Measurements from ENCODE around the gene CD300LF. TPM values are rescaled to one million over a fixed set of nuclear protein-coding genes. Genes with fewer than 3 reads are reported as not detected.

The CD300LF gene
- total and polyA plus RNA-seq, 10 donors = 13.1 to 45.8 (median 30.9) TPM

GRCh38 chr17:74697515-74697914 is 15.2 kb downstream of the CD300LF start:
- TF ChIP-seq POLR2A (IDR thresholded peaks at IDR 0.05) (no peak), POLR2AphosphoS5 (IDR thresholded peaks at IDR 0.05) (no peak)
- TF ChIP-seq, protein P1, sequence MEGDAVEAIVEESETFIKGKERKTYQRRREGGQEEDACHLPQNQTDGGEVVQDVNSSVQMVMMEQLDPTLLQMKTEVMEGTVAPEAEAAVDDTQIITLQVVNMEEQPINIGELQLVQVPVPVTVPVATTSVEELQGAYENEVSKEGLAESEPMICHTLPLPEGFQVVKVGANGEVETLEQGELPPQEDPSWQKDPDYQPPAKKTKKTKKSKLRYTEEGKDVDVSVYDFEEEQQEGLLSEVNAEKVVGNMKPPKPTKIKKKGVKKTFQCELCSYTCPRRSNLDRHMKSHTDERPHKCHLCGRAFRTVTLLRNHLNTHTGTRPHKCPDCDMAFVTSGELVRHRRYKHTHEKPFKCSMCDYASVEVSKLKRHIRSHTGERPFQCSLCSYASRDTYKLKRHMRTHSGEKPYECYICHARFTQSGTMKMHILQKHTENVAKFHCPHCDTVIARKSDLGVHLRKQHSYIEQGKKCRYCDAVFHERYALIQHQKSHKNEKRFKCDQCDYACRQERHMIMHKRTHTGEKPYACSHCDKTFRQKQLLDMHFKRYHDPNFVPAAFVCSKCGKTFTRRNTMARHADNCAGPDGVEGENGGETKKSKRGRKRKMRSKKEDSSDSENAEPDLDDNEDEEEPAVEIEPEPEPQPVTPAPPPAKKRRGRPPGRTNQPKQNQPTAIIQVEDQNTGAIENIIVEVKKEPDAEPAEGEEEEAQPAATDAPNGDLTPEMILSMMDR (IDR thresholded peaks at IDR 0.05 in 8 of 11, conservative IDR thresholded peaks at IDR 0.05 in 3 of 11) = no peak
- Histone ChIP-seq H3K4me1 (peaks cover 0 to 14% (median 0%) of the 10 kb centered on the region in 6 donors), H3K9me3 (no peaks in the 10 kb centered on the region), H3K27ac (peak overlapping the region in 3 of 8 donors; percentile 6 to 33 (median 21)), H3K4me3 (no peak overlapping the region), H3K27me3 (replicated peaks in 1 of 7) (peaks cover 0 to 28% (median 0%) of the 10 kb centered on the region in 7 donors), H3K36me3 (peaks cover 0 to 84% (median 0%) of the 10 kb centered on the region in 6 donors)
- WGBS, 5 donors = 67 to 83% (median 71%) methylated on average over 2 of the region's 2 CpGs
- peak; percentile 41 for DNase-seq
- intact Hi-C loops (cut with DNase I; ENCODE audit: low total_unique reads) = no loop called here

DNA sequence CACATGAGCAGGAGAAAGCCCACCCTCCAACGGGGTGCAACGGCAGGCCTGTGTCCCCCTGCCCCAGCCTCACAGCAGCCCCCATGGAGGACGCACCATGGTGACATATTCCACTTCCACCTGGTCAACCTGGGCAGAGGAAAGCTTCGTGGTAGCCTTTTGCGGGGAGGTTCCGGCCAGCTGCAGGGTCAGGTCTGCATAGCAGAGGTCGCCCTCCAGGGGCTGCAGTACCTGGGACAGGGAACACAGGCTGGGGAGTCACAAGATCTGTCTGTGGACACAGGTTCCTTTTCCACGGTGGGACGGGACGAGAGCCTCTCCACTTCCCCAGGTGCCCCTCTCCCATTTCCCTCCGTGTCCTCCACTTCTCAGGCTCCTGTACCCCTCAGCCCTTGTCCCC is 17.1 kb downstream of the CD300LF start:
- WGBS, 5 donors = 86 to 94% (median 88%) methylated on average over 10 to 11 of the region's 11 CpGs
- H3K9me3 ChIP-seq = no peaks in the 10 kb centered on the region
- TF ChIP-seq POLR2A (IDR thresholded peaks at IDR 0.05) (no peak), POLR2AphosphoS5 (IDR thresholded peaks at IDR 0.05) (no peak)
- TF ChIP-seq, protein P1 (IDR thresholded peaks at IDR 0.05 in 8 of 11, conservative IDR thresholded peaks at IDR 0.05 in 3 of 11) = no peak
- H3K4me1 ChIP-seq = peaks cover 0 to 17% (median 0%) of the 10 kb centered on the region in 6 donors
- H3K27me3 ChIP-seq (replicated peaks in 1 of 7) = peaks cover 0 to 32% (median 0%) of the 10 kb centered on the region in 7 donors
- intact Hi-C loops (cut with DNase I; ENCODE audit: low total_unique reads) = no loop called here
- peak; percentile 64 for DNase-seq
- H3K27ac ChIP-seq = no peak overlapping the region
- H3K36me3 ChIP-seq = peaks cover 0 to 67% (median 0%) of the 10 kb centered on the region in 6 donors
- no peak overlapping the region for H3K4me3 ChIP-seq

GRCh38 chr17:74694081-74694480 is 18.6 kb downstream of the CD300LF start:
- DNase-seq = peak; percentile 14
- intact Hi-C loops (cut with DNase I; ENCODE audit: low total_unique reads) = no loop called here
- H3K4me3 ChIP-seq = no peak overlapping the region
- 74 to 93% (median 90%) methylated on average over 4 of the region's 4 CpGs for WGBS, 5 donors
- peaks cover 0 to 24% (median 0%) of the 10 kb centered on the region in 7 donors for H3K27me3 ChIP-seq (replicated peaks in 1 of 7)
- TF ChIP-seq POLR2A (IDR thresholded peaks at IDR 0.05) (no peak), POLR2AphosphoS5 (IDR thresholded peaks at IDR 0.05) (no peak)
- TF ChIP-seq, protein P1 (IDR thresholded peaks at IDR 0.05 in 8 of 11, conservative IDR thresholded peaks at IDR 0.05 in 3 of 11) = no peak
- peaks cover 0 to 33% (median 6%) of the 10 kb centered on the region in 6 donors for H3K4me1 ChIP-seq
- no peaks in the 10 kb centered on the region for H3K9me3 ChIP-seq
- no peak overlapping the region for H3K27ac ChIP-seq
- H3K36me3 ChIP-seq = peaks cover 0 to 51% (median 0%) of the 10 kb centered on the region in 6 donors

DNA sequence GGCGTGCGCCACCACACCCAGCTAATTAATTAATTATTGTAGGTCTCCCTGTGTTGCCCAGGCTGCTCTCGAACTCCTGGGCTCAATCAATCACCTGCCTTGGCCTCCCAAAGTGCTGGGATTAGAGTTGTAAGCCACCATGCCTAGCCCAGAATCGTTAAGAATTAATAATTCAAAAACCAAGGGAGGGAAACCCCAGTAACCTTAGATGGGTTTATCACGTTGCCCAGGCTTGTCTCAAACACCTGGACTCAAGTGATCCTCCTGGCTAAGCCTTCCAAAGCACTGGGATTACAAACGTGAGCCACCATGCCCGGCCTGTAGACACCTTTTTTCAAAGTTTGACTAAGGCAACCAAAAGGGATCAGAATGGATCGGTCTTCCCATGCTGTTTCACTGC is 21.6 kb downstream of the CD300LF start:
- peak overlapping the region in 7 of 8 donors; percentile 69 to 88 (median 83) for H3K27ac ChIP-seq
- intact Hi-C loops (cut with DNase I; ENCODE audit: low total_unique reads) = no loop called here

More for the DNA sequence above, 21.6 kb downstream of the CD300LF start:
- Histone ChIP-seq H3K4me3 (no peak overlapping the region), H3K27me3 (replicated peaks in 1 of 7) (peaks cover 0 to 25% (median 0%) of the 10 kb centered on the region in 7 donors), H3K36me3 (peaks cover 0 to 24% (median 0%) of the 10 kb centered on the region in 6 donors), H3K9me3 (no peaks in the 10 kb centered on the region), H3K4me1 (peaks cover 0 to 52% (median 19%) of the 10 kb centered on the region in 6 donors)
- DNase-seq = no peak
- TF ChIP-seq POLR2A (IDR thresholded peaks at IDR 0.05) (no peak), POLR2AphosphoS5 (IDR thresholded peaks at IDR 0.05) (no peak)
- TF ChIP-seq, protein P1 (IDR thresholded peaks at IDR 0.05 in 8 of 11, conservative IDR thresholded peaks at IDR 0.05 in 3 of 11) = no peak
- WGBS, 5 donors = 79 to 85% (median 83%) methylated on average over 8 of the region's 8 CpGs
